Measurements from ENCODE around the gene MAMDC2. TPM values are rescaled to one million over a fixed set of nuclear protein-coding genes. Genes with fewer than 3 reads are reported as not detected.

The MAMDC2 gene
- total and polyA plus RNA-seq, 2 of the 8 experiments (the other 6 are each of a cell fraction or from before 2014, with no cell fraction given) = 6.1 to 15.4 TPM

DNA sequence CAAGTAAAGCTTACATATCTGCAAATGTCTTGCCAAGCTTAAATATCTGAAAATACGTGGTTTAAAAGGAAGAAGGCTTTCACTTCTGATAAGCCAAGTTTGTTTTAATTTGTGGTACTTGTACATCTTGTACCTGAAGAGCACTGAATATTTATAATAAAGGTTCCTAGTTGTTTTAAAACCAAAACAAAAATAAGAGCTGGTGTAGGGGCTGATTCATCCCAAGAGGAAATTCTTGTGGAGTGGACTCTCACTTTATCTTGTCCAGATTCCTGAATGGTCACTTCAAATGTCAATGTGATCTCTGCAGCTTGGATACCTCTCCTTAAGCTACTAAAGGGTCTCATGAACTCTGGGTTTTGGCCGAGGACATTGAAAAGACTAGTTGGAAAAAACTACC is 29.5 kb downstream of the MAMDC2 start:
- Histone ChIP-seq H3K4me1 (replicated peaks in 1 of 4; ENCODE audit: control insufficient read depth in 3 of 4, insufficient read depth in 4 of 4, low read length in 3 of 4) (no peaks in the 10 kb centered on the region; a peak in 2 of 7 replicates), H4K20me1 (replicated peaks in 1 of 2; ENCODE audit: control insufficient read depth in 1 of 2, insufficient read depth in 2 of 2, low read length in 2 of 2) (no peaks in the 10 kb centered on the region)
- no peak for TF ChIP-seq TAF1 (IDR thresholded peaks at IDR 0.05; ENCODE audit: low read depth, low read length)
- TF ChIP-seq, protein P1, sequence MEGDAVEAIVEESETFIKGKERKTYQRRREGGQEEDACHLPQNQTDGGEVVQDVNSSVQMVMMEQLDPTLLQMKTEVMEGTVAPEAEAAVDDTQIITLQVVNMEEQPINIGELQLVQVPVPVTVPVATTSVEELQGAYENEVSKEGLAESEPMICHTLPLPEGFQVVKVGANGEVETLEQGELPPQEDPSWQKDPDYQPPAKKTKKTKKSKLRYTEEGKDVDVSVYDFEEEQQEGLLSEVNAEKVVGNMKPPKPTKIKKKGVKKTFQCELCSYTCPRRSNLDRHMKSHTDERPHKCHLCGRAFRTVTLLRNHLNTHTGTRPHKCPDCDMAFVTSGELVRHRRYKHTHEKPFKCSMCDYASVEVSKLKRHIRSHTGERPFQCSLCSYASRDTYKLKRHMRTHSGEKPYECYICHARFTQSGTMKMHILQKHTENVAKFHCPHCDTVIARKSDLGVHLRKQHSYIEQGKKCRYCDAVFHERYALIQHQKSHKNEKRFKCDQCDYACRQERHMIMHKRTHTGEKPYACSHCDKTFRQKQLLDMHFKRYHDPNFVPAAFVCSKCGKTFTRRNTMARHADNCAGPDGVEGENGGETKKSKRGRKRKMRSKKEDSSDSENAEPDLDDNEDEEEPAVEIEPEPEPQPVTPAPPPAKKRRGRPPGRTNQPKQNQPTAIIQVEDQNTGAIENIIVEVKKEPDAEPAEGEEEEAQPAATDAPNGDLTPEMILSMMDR (IDR thresholded peaks at IDR 0.05; ENCODE audit: control extremely low read depth in 1 of 3, insufficient read depth in 1 of 3, low read depth in 1 of 3, low read length in 3 of 3) = no peak
- no peak for TF ChIP-seq MAFK (IDR thresholded peaks at IDR 0.05; ENCODE audit: low read depth, low read length)
- TF ChIP-seq PHF8 (conservative IDR thresholded peaks at IDR 0.05; ENCODE audit: low read depth, low read length) = no peak
- TF ChIP-seq, protein P2, sequence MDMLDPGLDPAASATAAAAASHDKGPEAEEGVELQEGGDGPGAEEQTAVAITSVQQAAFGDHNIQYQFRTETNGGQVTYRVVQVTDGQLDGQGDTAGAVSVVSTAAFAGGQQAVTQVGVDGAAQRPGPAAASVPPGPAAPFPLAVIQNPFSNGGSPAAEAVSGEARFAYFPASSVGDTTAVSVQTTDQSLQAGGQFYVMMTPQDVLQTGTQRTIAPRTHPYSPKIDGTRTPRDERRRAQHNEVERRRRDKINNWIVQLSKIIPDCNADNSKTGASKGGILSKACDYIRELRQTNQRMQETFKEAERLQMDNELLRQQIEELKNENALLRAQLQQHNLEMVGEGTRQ (IDR thresholded peaks at IDR 0.05; ENCODE audit: low read length) = no peak
- no peak for TF ChIP-seq FOSL1 (IDR thresholded peaks at IDR 0.05; ENCODE audit: insufficient read depth, low read depth, low read length)
- TF ChIP-seq SAP30 (IDR thresholded peaks at IDR 0.05; ENCODE audit: insufficient read depth, insufficient replicate concordance, low read length) = no peak
- TF ChIP-seq CEBPB (IDR thresholded peaks at IDR 0.05; ENCODE audit: low read depth, low read length) = no peak
- no peak for TF ChIP-seq RXRA (IDR thresholded peaks at IDR 0.05; ENCODE audit: insufficient read depth, low read depth, low read length)
- TF ChIP-seq EZH2 (IDR thresholded peaks at IDR 0.05; ENCODE audit: low read depth, low read length, severe bottlenecking) = no peak

More for the DNA sequence above, 29.5 kb downstream of the MAMDC2 start:
- H3K56ac ChIP-seq (replicated peaks; ENCODE audit: insufficient read length, low read depth, low read length) = no peak overlapping the region
- no peak overlapping the region for H2BK20ac ChIP-seq (ENCODE audit: low read length)
- H3K4me3 ChIP-seq (ENCODE audit: extremely low read depth in 1 of 4, insufficient read depth in 2 of 4, low read depth in 3 of 4, low read length in 4 of 4) = no peak overlapping the region
- no peak overlapping the region for H3K9ac ChIP-seq (replicated peaks in 1 of 4; ENCODE audit: extremely low read depth in 1 of 4, low read depth in 3 of 4, low read length in 3 of 4)
- H2AK5ac ChIP-seq (ENCODE audit: low read depth, low read length) = no peak overlapping the region
- no peak overlapping the region for H4K8ac ChIP-seq (ENCODE audit: extremely low read depth, insufficient read depth, low read length)
- no peak overlapping the region for H2BK12ac ChIP-seq (ENCODE audit: low read depth, low read length)
- no peak overlapping the region for H3K14ac ChIP-seq (ENCODE audit: insufficient read length)
- ChIA-PET CTCF (ENCODE audit: partially characterized antibody) (interaction anchor here (0.7 to 4.0 kb wide), 8 partner anchors 11 to 101 kb away, joined by 3 to 36 read pairs (median 5); no protein-coding TSS in a partner anchor), POLR2A (ENCODE audit: partially characterized antibody) (interaction anchor here (1.7 kb wide), 1 partner anchor 30 kb away, joined by 8 read pairs; the partner anchor contains the start of gene MAMDC2)
- no peak overlapping the region for H3K27ac ChIP-seq (ENCODE audit: low read depth, low read length)
- no peaks in the 10 kb centered on the region for H3K23me2 ChIP-seq (ENCODE audit: low read depth, low read length)
- H4K91ac ChIP-seq (replicated peaks; ENCODE audit: insufficient read length, low read length) = no peak overlapping the region
- H3K36me3 ChIP-seq (ENCODE audit: control insufficient read depth in 2 of 4, insufficient read depth in 4 of 4, low read length in 3 of 4) = no peaks in the 10 kb centered on the region
- H2BK15ac ChIP-seq (ENCODE audit: low read length) = no peak overlapping the region
- no peak overlapping the region for H3K23ac ChIP-seq (ENCODE audit: insufficient read length)
- no peak overlapping the region for H2AFZ ChIP-seq (ENCODE audit: low read length)
- H3K4me2 ChIP-seq (ENCODE audit: insufficient read depth in 1 of 2, low read depth in 2 of 2, low read length in 2 of 2) = no peak overlapping the region
- no peak overlapping the region for H2BK120ac ChIP-seq (replicated peaks; ENCODE audit: low read depth, low read length)
- H3K4ac ChIP-seq (replicated peaks; ENCODE audit: insufficient read length, low read depth, low read length) = no peak overlapping the region
- no peak for DNase-seq (ENCODE audit: low read depth in 1 of 2, low spot score in 2 of 2)
- no peaks in the 10 kb centered on the region for H3K27me3 ChIP-seq (replicated peaks in 1 of 4; ENCODE audit: control insufficient read depth in 3 of 4, extremely low read depth in 1 of 4, insufficient read depth in 3 of 4, low read length in 3 of 4)
- FAIRE-seq = no peak
- H3K79me2 ChIP-seq (ENCODE audit: control insufficient read depth in 1 of 2, insufficient read depth in 2 of 2, low read length in 2 of 2) = no peaks in the 10 kb centered on the region
- no peak overlapping the region for H4K5ac ChIP-seq (ENCODE audit: insufficient read length, low read depth, low read length)
- no peaks in the 10 kb centered on the region for H3K9me3 ChIP-seq (ENCODE audit: insufficient read depth in 2 of 2, low read depth in 1 of 2, low read length in 1 of 2)
- WGBS, 2 experiments (ENCODE audit: extremely low coverage in 1 of 2, insufficient coverage in 1 of 2, insufficient read length in 1 of 2, insufficient replicate concordance in 2 of 2, low coverage in 1 of 2, low lambda C conversion rate in 2 of 2, missing lambda C conversion rate in 1 of 2) = 92% methylated on average over 2 of the region's 2 CpGs; no CpG with 5 or more reads in 1 of the 2 experiments
- no peak overlapping the region for H2BK5ac ChIP-seq (ENCODE audit: low read depth, low read length)
- no peaks in the 10 kb centered on the region for H3K79me1 ChIP-seq (ENCODE audit: low read depth, low read length)
- H3K18ac ChIP-seq (ENCODE audit: extremely low read depth, low read length) = no peak overlapping the region

Data from H1 (cell line).